GM12875 (cell line): Measurements from ENCODE around the gene UFC1.

Experiments used
- H3K4me3 ChIP-seq: one replicate; pipeline ENCODE4 v1.5.1; 2011; ENCODE audit warnings: low read depth, low read length, control low read depth
- TF ChIP-seq, protein P1 (sequence below): IDR thresholded peaks from 2 replicates; pipeline ENCODE4 v1.5.1; 2011; ENCODE audit warnings: low read depth, mild to moderate bottlenecking, control low read depth, inconsistent platforms, low read length, moderate library complexity, borderline replicate concordance; ENCODE audit not compliant: insufficient read depth

The UFC1 gene

DNA sequence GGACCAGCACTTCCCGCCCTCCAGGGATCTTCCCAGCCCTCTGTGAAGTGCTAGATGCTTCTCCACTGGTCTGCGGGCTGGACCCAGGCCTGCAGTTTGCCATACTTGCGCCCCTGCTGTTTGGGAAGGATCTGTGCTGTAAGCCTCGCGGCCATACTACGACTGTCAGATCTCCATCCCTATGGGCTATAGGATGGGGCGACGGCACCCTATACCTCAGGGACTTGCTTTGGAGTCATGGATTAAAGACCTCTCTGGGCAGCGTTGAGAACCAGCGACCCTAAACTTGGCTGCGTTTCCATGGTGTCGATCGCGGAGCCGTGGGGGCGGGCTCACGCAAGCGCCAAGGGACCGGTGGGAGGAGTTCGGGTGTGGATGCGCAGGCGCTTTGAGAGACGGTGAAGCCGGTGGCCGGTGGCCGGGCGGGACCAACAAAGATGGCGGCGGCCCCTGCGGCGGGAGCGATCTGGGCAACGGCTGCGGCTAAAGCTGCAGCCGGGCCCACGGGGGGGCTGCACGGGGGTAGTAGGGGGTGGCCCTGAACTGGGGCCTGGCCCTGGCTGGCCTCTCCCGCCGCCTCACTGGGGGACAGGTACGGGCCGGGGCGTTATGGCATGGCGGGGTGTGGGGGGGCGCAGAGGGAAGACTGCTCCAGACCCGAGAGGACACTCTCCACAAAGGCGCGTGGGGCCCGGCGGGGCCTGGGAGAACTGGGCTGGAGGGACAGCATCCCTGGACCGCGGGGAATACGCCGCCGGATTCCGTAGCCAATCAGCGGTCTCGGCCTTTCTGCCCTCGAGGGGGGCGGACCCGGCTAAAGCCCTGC, 5.5 kb downstream of the UFC1 start, which contains the start of gene USP21:
USP21 (plus strand) TSS at position 414 of the 826 bp plus-strand sequence. CDS start 1,141 bp downstream, outside the sequence.
- peak within 1 kb of the TSS; percentile 76 for H3K4me3 ChIP-seq
- TF ChIP-seq, protein P1, sequence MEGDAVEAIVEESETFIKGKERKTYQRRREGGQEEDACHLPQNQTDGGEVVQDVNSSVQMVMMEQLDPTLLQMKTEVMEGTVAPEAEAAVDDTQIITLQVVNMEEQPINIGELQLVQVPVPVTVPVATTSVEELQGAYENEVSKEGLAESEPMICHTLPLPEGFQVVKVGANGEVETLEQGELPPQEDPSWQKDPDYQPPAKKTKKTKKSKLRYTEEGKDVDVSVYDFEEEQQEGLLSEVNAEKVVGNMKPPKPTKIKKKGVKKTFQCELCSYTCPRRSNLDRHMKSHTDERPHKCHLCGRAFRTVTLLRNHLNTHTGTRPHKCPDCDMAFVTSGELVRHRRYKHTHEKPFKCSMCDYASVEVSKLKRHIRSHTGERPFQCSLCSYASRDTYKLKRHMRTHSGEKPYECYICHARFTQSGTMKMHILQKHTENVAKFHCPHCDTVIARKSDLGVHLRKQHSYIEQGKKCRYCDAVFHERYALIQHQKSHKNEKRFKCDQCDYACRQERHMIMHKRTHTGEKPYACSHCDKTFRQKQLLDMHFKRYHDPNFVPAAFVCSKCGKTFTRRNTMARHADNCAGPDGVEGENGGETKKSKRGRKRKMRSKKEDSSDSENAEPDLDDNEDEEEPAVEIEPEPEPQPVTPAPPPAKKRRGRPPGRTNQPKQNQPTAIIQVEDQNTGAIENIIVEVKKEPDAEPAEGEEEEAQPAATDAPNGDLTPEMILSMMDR = no peak

DNA sequence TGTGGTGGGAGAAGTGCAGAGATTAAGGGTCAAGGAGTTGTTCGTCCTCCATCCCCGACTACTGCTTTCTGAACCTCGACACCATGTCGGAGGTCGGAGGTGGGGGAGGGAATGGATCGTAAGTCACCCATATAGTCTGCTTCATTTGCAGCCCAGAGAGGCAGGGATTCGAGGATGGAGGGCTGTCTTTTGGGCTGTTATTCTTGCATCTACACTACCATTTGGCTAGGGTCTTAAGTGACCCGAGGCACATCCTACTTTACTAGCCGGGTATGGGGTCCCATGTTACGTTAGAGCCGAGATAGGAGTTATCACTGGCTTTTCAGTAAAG, 6.1 kb downstream of the UFC1 start:
- peak overlapping the region; percentile 76 for H3K4me3 ChIP-seq
- TF ChIP-seq, protein P1 = no peak

DNA sequence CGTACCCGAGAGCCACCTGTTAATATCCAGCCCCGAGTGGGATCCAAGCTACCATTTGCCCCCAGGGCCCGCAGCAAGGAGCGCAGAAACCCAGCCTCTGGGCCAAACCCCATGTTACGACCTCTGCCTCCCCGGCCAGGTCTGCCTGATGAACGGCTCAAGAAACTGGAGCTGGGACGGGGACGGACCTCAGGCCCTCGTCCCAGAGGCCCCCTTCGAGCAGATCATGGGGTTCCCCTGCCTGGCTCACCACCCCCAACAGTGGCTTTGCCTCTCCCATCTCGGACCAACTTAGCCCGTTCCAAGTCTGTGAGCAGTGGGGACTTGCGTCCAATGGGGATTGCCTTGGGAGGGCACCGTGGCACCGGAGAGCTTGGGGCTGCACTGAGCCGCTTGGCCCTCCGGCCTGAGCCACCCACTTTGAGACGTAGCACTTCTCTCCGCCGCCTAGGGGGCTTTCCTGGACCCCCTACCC, 6.9 kb downstream of the UFC1 start:
- TF ChIP-seq, protein P1 = no peak
- no peak overlapping the region for H3K4me3 ChIP-seq

DNA sequence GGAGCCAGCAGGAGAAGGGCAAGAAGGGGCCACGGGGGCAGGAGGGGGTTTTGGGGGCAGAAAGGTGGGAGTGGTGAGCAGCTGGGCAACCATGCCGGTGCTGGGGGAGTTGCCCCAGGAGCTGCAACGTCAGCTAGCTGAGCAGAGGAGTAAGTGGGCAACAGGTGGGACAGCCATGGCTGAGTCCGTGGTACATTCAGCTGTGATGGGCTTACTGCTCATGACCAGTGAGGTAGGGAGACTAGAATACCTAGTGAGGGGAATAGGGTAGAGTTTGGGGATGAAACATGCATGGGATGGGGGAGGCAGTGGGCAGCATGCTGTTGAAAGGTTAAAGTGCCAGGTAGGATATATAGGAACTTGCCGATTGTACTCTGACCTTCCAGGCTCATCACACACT, 7.9 kb downstream of the UFC1 start:
- TF ChIP-seq, protein P1 = no peak
- H3K4me3 ChIP-seq = no peak overlapping the region

DNA sequence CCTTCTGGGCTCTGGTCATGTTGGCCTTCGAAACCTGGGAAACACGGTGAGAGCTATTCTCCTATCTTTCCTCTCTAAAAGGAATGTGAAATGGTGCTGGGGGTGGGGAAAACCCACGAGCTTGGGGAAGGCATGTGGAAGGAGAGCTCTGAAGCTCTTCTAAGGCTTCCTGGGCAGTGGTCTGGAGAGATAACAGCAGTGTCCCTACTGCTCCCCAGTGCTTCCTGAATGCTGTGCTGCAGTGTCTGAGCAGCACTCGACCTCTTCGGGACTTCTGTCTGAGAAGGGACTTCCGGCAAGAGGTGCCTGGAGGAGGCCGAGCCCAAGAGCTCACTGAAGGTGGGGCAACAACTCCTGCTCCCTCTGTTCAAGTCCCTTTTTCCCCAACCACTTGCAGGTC, 8.3 kb downstream of the UFC1 start:
- TF ChIP-seq, protein P1 = no peak
- H3K4me3 ChIP-seq = no peak overlapping the region

DNA sequence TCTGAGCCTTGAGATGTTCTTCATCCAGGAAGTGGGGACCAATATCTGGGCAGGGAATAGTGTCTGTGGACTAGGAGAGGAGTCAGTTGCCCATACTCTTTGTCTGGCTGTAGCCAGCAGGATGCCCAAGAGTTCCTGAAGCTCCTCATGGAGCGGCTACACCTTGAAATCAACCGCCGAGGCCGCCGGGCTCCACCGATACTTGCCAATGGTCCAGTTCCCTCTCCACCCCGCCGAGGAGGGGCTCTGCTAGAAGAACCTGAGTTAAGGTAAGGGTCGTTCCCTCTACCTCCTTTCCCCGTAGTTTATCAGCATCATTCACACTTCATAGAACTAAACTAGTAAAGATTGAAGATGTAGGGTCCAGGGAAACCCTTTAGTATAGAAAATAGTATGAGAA, 9.0 kb downstream of the UFC1 start:
- TF ChIP-seq, protein P1 = no peak
- no peak overlapping the region for H3K4me3 ChIP-seq

DNA sequence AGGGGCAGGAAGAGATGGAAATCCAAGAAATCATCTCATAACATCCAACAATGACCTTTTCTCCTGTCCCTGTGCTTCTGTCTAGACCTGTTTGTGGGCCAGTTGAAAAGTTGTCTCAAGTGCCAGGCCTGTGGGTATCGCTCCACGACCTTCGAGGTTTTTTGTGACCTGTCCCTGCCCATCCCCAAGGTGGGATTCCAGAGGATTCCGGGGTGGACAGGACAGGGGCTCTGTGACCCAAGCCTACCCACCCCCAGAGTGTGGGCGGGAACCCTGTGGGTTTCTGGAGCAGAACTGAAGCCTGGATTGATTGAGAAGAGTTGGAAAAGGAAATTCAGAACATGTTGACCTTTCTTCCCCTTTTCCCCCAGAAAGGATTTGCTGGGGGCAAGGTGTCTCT, 10.0 kb downstream of the UFC1 start:
- TF ChIP-seq, protein P1 = no peak
- H3K4me3 ChIP-seq = no peak overlapping the region
